Tongue (tissue), 2 donors: Measurements from ENCODE around the gene PYROXD2. TPM values are rescaled to one million over a fixed set of nuclear protein-coding genes. Genes with fewer than 3 reads are reported as not detected.

Experiments
- DNase-seq: peaks from one replicate; pipeline ENCODE4 v3.0.0-alpha.2; 2015
- total RNA-seq: library from RNA; depleted of rRNA; stranded (reverse); fragments of >200 nt; gene quantifications from one replicate; pipeline ENCODE4 v1.2.3, GENCODE V29; 2014

Gene PYROXD2
- 4.5 TPM for total RNA-seq

GRCh38 chr10:98414932-98415730, at the start of gene PYROXD2:
Gene PYROXD2, minus strand, starts transcription at chr10:98415182. Its CDS starts 47 bp downstream, at chr10:98415135.
- DNase-seq = peak; percentile 95

- DNase-seq = no peak
Measured at GRCh38 chr10:98463976-98464754, 49.2 kb upstream of the PYROXD2 start.

GRCh38 chr10:98463016-98463415, 48.0 kb upstream of the PYROXD2 start:
- no peak for DNase-seq

- no peak for DNase-seq
Measured at GRCh38 chr10:98461500-98461842, 46.5 kb upstream of the PYROXD2 start.

- no peak for DNase-seq
Measured at GRCh38 chr10:98460837-98461499, 46.0 kb upstream of the PYROXD2 start.

- no peak for DNase-seq
Measured at GRCh38 chr10:98458809-98459784, 44.1 kb upstream of the PYROXD2 start.

- no peak for DNase-seq
Measured at GRCh38 chr10:98457721-98458120, 42.7 kb upstream of the PYROXD2 start.

GRCh38 chr10:98456686-98457482, 41.9 kb upstream of the PYROXD2 start:
- DNase-seq = no peak

GRCh38 chr10:98456043-98456570, 41.1 kb upstream of the PYROXD2 start:
- DNase-seq = no peak

GRCh38 chr10:98453729-98454128, 38.7 kb upstream of the PYROXD2 start:
- DNase-seq = no peak

- no peak for DNase-seq
Measured at GRCh38 chr10:98450618-98451017, 35.6 kb upstream of the PYROXD2 start.

GRCh38 chr10:98449287-98449686, 34.3 kb upstream of the PYROXD2 start:
- DNase-seq = no peak

GRCh38 chr10:98446661-98447221, 31.8 kb upstream of the PYROXD2 start, which contains the start of gene HPS1:
Gene HPS1, minus strand, starts transcription at chr10:98446935. Its CDS starts 3,695 bp downstream, at chr10:98443240.
- peak; percentile 81 for DNase-seq

- peak; percentile 36 for DNase-seq
Measured at GRCh38 chr10:98446151-98446660, 31.2 kb upstream of the PYROXD2 start.

GRCh38 chr10:98445200-98445812, 30.3 kb upstream of the PYROXD2 start:
- DNase-seq = no peak

GRCh38 chr10:98444314-98445006, 29.5 kb upstream of the PYROXD2 start:
- DNase-seq = no peak

- DNase-seq = no peak
Measured at GRCh38 chr10:98438715-98439114, 23.7 kb upstream of the PYROXD2 start.

- no peak for DNase-seq
Measured at GRCh38 chr10:98436704-98437103, 21.7 kb upstream of the PYROXD2 start.

GRCh38 chr10:98435178-98435577, 20.2 kb upstream of the PYROXD2 start:
- no peak for DNase-seq
